Small intestine (tissue), 7 donors: ENCODE data around the gene RAP1A. TPM values are rescaled to one million over a fixed set of nuclear protein-coding genes. Genes with fewer than 3 reads are reported as not detected.

Source experiments
- DNase-seq, 2 donors: peaks; one replicate each; pipeline versions ENCODE4 v3.0.0 to v3.0.0-alpha.2; 2013
- FAIRE-seq: peaks from 2 replicates; lab custom pipeline; 2012; peaks lifted over from hg19 to GRCh38; lab: Jason Lieb, UNC
- H3K27ac ChIP-seq, 3 donors: one replicate each; pipeline ENCODE4 v1.5.1; 2013; ENCODE audit warnings: low read length in 2 of 3, mild to moderate bottlenecking in 2 of 3, control low read depth in 1 of 3, inconsistent platforms in 1 of 3, low read depth in 1 of 3, moderate library complexity in 1 of 3
- H3K27me3 ChIP-seq, 3 donors: one replicate each; pipeline ENCODE4 v1.6.1; 2013; ENCODE audit warnings: low read length in 3 of 3, inconsistent platforms in 1 of 3; ENCODE audit not compliant: control insufficient read depth in 3 of 3, insufficient read depth in 3 of 3
- H3K36me3 ChIP-seq, 3 donors: one replicate each; pipeline ENCODE4 v1.6.1; 2013; ENCODE audit warnings: low read length in 3 of 3, inconsistent platforms in 1 of 3, low read depth in 1 of 3, mild to moderate bottlenecking in 1 of 3, moderate library complexity in 1 of 3; ENCODE audit not compliant: control insufficient read depth in 3 of 3, insufficient read depth in 2 of 3
- H3K4me1 ChIP-seq, 3 donors: one replicate each; pipeline ENCODE4 v1.6.1; 2013; ENCODE audit warnings: low read length in 2 of 3, inconsistent platforms in 1 of 3, low read depth in 1 of 3, mild to moderate bottlenecking in 1 of 3, moderate library complexity in 1 of 3; ENCODE audit not compliant: control insufficient read depth in 3 of 3, insufficient read depth in 2 of 3
- H3K4me3 ChIP-seq, 3 donors: one replicate each; pipeline ENCODE4 v1.5.1; 2013; ENCODE audit warnings: low read length in 3 of 3, control low read depth in 1 of 3, inconsistent platforms in 1 of 3, low read depth in 1 of 3, mild to moderate bottlenecking in 1 of 3, moderate library complexity in 1 of 3
- H3K9me3 ChIP-seq, 2 donors: one replicate each; pipeline ENCODE4 v1.6.1; 2013; ENCODE audit warnings: low read depth in 1 of 2, low read length in 1 of 2; ENCODE audit not compliant: control insufficient read depth in 2 of 2, insufficient read depth in 1 of 2
- WGBS, 3 donors: extraction: QIAGEN DNeasy Blood & Tissue Kit; methylation state at CpG; one replicate each; pipeline ENCODE4 v1.1.7; 2013; 5-methylcytosine and 5-hydroxymethylcytosine counted together
- polyA plus RNA-seq, 4 donors: library from polyadenylated mRNA; stranded (reverse) in 3 of 4; unstranded in 1 of 4; fragments of 200-250 nt in 3 of 4; fragments of 120-200 nt in 1 of 4; gene quantifications; one replicate each; pipeline versions ENCODE4 v1.2.1 to v1.2.3, GENCODE V29; 2013
- donor health status: healthy with polysubstance abuse.
- donor health status: control.
- donor health status: control.
- donor health status: Bipolar disorder and iron deficiency.
- donor health status: healthy.

Gene RAP1A
- polyA plus RNA-seq, 4 donors: 75.4 to 150 (median 92.7) TPM

GRCh38 chr1:111649227-111649626 is 29.6 kb downstream of the RAP1A start:
- Histone ChIP-seq H3K36me3 (peaks cover 0 to 13% (median 0%) of the 10 kb centered on the region in 3 donors), H3K9me3 (no peaks in the 10 kb centered on the region), H3K27ac (no peak overlapping the region), H3K4me1 (peaks cover 3 to 8% (median 7%) of the 10 kb centered on the region in 3 donors), H3K27me3 (no peaks in the 10 kb centered on the region), H3K4me3 (no peak overlapping the region)
- FAIRE-seq (no peak), DNase-seq (no peak)
- WGBS, 3 donors: 85 to 89% (median 87%) methylated on average over 10 of the region's 10 CpGs

- FAIRE-seq (no peak), DNase-seq (peak; percentile 21 to 43)
- H3K36me3 ChIP-seq: peaks cover 0 to 13% (median 0%) of the 10 kb centered on the region in 3 donors
- H3K9me3 ChIP-seq: no peaks in the 10 kb centered on the region
- 16 to 60% (median 28%) methylated on average over 1 of the region's 1 CpG for WGBS, 3 donors
- H3K27ac ChIP-seq: no peak overlapping the region
- no peaks in the 10 kb centered on the region for H3K27me3 ChIP-seq
- no peak overlapping the region for H3K4me3 ChIP-seq
- H3K4me1 ChIP-seq: peaks cover 3 to 8% (median 7%) of the 10 kb centered on the region in 3 donors
Measured at GRCh38 chr1:111649648-111650047, 30.1 kb downstream of the RAP1A start.

GRCh38 chr1:111653709-111654108 is 34.1 kb downstream of the RAP1A start:
- peaks cover 0 to 7% (median 0%) of the 10 kb centered on the region in 3 donors for H3K36me3 ChIP-seq
- 77 to 90% (median 90%) methylated on average over 1 of the region's 1 CpG for WGBS, 3 donors
- H3K27me3 ChIP-seq: no peaks in the 10 kb centered on the region
- H3K9me3 ChIP-seq: no peaks in the 10 kb centered on the region
- H3K4me3 ChIP-seq: no peak overlapping the region
- DNase-seq (no peak), FAIRE-seq (no peak)
- H3K27ac ChIP-seq: no peak overlapping the region
- H3K4me1 ChIP-seq: peaks cover 3 to 15% (median 4%) of the 10 kb centered on the region in 3 donors

- WGBS, 3 donors: 44 to 55% (median 49%) methylated on average over 4 of the region's 4 CpGs
- no peak overlapping the region for H3K27ac ChIP-seq
- H3K4me3 ChIP-seq: no peak overlapping the region
- no peaks in the 10 kb centered on the region for H3K27me3 ChIP-seq
- no peaks in the 10 kb centered on the region for H3K36me3 ChIP-seq
- no peak for FAIRE-seq
- no peak for DNase-seq
- no peaks in the 10 kb centered on the region for H3K9me3 ChIP-seq
- H3K4me1 ChIP-seq: peaks cover 0 to 9% (median under 1%) of the 10 kb centered on the region in 3 donors
Measured at GRCh38 chr1:111654839-111655238, 35.2 kb downstream of the RAP1A start.

- no peak overlapping the region for H3K4me3 ChIP-seq
- FAIRE-seq: no peak
- 35 to 49% (median 49%) methylated on average over 5 of the region's 5 CpGs for WGBS, 3 donors
- H3K27ac ChIP-seq: peak overlapping the region in 1 of 3 donors; percentile 68
- peaks cover 2 to 17% (median 12%) of the 10 kb centered on the region in 3 donors for H3K4me1 ChIP-seq
- H3K9me3 ChIP-seq: no peaks in the 10 kb centered on the region
- H3K36me3 ChIP-seq: no peaks in the 10 kb centered on the region
- DNase-seq: peak; percentile 59 to 65
- no peaks in the 10 kb centered on the region for H3K27me3 ChIP-seq
Measured at GRCh38 chr1:111656086-111657017, 36.8 kb downstream of the RAP1A start.

GRCh38 chr1:111658622-111659021 is 39.0 kb downstream of the RAP1A start:
- H3K27me3 ChIP-seq: no peaks in the 10 kb centered on the region
- H3K27ac ChIP-seq: no peak overlapping the region
- no peaks in the 10 kb centered on the region for H3K9me3 ChIP-seq
- WGBS, 3 donors: 90 to 93% (median 92%) methylated on average over 5 of the region's 5 CpGs
- H3K4me3 ChIP-seq: no peak overlapping the region
- peaks cover 2 to 17% (median 15%) of the 10 kb centered on the region in 3 donors for H3K4me1 ChIP-seq
- no peak for DNase-seq
- FAIRE-seq: no peak
- no peaks in the 10 kb centered on the region for H3K36me3 ChIP-seq

GRCh38 chr1:111660204-111661150 is 40.9 kb downstream of the RAP1A start:
- peaks cover 2 to 20% (median 17%) of the 10 kb centered on the region in 3 donors for H3K4me1 ChIP-seq
- H3K4me3 ChIP-seq: no peak overlapping the region
- no peaks in the 10 kb centered on the region for H3K36me3 ChIP-seq
- 7 to 29% (median 13%) methylated on average over 5 of the region's 5 CpGs for WGBS, 3 donors
- DNase-seq (peak; percentile 47 to 63), FAIRE-seq (no peak)
- H3K27me3 ChIP-seq: no peaks in the 10 kb centered on the region
- peak overlapping the region; percentile 36 to 71 (median 42) for H3K27ac ChIP-seq
- no peaks in the 10 kb centered on the region for H3K9me3 ChIP-seq

GRCh38 chr1:111664652-111665051 is 45.1 kb downstream of the RAP1A start:
- FAIRE-seq (no peak), DNase-seq (no peak)
- 43 to 59% (median 53%) methylated on average over 1 of the region's 1 CpG for WGBS, 3 donors
- no peaks in the 10 kb centered on the region for H3K27me3 ChIP-seq
- H3K9me3 ChIP-seq: no peaks in the 10 kb centered on the region
- no peak overlapping the region for H3K27ac ChIP-seq
- H3K4me3 ChIP-seq: no peak overlapping the region
- peaks cover 2 to 20% (median 9%) of the 10 kb centered on the region in 3 donors for H3K4me1 ChIP-seq
- H3K36me3 ChIP-seq: peaks cover 0 to 4% (median 3%) of the 10 kb centered on the region in 3 donors
